Lower leg skin (tissue), 3 donors: ENCODE results near the gene ADAMTS17.

ENCODE experiments used
- CTCF ChIP-seq, 3 donors: fragments of 450-650 bp; IDR thresholded peaks; one replicate each; pipeline ENCODE4 v1.5.1; 2016; ENCODE audit warnings: antibody characterized with exemption in 3 of 3, mild to moderate bottlenecking in 3 of 3, moderate library complexity in 2 of 3
- POLR2A ChIP-seq, 2 donors: fragments of 450-650 bp; IDR thresholded peaks; one replicate each; pipeline ENCODE4 v1.6.1; 2016 to 2017; ENCODE audit warnings: antibody characterized with exemption in 2 of 2, mild to moderate bottlenecking in 1 of 2, moderate library complexity in 1 of 2

GRCh38 chr15:99962006-99962561 lies 379.7 kb downstream of the ADAMTS17 start:
- TF ChIP-seq POLR2A (IDR thresholded peaks at IDR 0.05) (no peak), CTCF (IDR thresholded peaks at IDR 0.05) (no peak)
